HG02623 (cell line): ENCODE data around the gene FMN1.

Experiments used
- ATAC-seq: cut with Tn5 transposase; IDR thresholded peaks from one replicate; pipeline ENCODE4 v1.9.1; 2021; ENCODE audit warnings: moderate library complexity; ENCODE audit not compliant: unreplicated experiment

FMN1 gene, protein sequence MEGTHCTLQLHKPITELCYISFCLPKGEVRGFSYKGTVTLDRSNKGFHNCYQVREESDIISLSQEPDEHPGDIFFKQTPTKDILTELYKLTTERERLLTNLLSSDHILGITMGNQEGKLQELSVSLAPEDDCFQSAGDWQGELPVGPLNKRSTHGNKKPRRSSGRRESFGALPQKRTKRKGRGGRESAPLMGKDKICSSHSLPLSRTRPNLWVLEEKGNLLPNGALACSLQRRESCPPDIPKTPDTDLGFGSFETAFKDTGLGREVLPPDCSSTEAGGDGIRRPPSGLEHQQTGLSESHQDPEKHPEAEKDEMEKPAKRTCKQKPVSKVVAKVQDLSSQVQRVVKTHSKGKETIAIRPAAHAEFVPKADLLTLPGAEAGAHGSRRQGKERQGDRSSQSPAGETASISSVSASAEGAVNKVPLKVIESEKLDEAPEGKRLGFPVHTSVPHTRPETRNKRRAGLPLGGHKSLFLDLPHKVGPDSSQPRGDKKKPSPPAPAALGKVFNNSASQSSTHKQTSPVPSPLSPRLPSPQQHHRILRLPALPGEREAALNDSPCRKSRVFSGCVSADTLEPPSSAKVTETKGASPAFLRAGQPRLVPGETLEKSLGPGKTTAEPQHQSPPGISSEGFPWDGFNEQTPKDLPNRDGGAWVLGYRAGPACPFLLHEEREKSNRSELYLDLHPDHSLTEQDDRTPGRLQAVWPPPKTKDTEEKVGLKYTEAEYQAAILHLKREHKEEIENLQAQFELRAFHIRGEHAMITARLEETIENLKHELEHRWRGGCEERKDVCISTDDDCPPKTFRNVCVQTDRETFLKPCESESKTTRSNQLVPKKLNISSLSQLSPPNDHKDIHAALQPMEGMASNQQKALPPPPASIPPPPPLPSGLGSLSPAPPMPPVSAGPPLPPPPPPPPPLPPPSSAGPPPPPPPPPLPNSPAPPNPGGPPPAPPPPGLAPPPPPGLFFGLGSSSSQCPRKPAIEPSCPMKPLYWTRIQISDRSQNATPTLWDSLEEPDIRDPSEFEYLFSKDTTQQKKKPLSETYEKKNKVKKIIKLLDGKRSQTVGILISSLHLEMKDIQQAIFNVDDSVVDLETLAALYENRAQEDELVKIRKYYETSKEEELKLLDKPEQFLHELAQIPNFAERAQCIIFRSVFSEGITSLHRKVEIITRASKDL (N-terminal part only)

DNA sequence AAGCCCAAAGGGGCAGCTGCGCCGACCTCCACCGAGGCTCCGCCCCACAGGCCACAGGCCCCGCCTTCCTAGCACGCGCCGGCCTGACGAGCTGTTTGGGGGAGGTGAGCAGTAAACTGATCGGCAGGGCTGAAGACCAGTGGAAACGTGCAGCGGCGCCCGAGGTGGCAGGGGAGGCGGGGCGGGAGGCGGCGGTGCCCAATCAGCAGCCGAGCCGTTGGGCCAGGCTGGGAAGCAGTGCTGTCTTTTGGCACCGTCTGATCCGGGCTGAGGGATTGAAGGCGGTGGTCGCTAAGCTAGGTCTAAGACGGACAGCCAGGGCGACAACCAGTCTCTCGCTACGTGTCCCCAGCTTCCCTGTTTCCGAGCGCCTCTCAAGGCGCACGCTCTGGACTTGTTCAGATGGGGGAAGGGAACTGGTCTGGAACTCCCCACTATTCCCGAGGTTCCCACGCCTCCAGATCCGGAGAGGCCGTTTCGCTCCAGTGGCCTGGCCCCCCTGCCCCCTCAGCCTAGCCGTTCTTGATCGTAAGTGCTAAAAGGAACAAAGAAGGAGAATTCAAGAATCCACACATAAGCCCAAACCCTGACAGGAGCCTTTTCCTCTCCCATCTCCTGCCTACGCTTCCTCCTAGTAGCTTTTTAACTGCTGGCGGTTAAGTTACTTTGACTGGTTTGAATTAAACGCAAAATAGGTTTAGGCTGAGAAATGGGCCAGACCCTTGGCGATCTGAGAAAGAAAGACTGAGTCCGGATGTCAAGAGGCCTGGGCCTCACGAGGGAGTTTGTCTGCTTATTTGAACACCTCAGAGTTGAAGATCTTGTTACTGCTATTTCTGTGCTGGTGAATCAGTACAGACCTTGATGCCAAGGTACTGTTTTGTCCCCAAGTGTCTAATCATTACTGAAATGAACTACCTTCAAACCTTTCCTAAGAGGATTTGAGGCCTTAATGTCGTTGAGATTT lies at the start of gene FMN1:
TSS of gene FMN1 (minus strand) at position 11 of the 967 bp plus-strand sequence. CDS start 39,800 bp downstream, outside the sequence.
- peak; percentile 97 for ATAC-seq

DNA sequence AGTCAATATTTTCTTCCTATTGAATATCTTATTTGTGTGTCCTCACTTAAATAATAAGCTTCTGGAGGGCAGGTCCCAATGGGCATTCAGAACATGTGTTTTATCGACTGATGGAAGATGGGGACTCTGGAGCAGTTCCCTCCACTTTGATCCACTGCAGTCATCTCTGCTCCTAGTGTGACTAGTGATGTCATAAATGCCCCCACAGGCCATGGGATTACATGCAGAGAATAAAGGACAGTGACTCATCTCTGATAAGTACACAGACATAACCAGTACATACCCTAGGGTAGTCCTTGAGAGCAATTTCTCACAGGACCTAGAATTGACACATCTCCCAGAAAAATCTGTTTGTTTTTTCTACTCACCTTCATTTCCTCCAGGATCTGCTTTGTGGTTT lies 49.4 kb upstream of the FMN1 start:
- ATAC-seq = no peak

DNA sequence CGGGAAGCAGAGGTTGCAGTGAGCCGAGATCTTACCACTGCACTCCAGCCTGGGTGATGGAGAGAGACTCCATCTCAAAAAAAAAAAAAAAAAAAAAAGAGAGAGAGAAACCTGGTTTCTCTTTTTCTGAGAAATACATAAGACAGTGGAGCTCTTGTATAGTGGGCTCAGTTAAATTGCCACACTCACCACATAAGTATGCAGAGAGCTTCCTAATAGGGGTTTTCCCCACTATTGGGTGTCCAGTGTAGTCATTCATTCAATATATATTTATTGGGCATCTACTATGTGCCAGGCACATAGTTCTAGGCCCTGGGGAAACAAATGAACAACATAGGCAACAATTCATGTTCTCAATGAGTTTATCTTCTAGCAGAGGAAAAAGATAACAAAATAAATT lies 48.9 kb upstream of the FMN1 start:
- no peak for ATAC-seq

DNA sequence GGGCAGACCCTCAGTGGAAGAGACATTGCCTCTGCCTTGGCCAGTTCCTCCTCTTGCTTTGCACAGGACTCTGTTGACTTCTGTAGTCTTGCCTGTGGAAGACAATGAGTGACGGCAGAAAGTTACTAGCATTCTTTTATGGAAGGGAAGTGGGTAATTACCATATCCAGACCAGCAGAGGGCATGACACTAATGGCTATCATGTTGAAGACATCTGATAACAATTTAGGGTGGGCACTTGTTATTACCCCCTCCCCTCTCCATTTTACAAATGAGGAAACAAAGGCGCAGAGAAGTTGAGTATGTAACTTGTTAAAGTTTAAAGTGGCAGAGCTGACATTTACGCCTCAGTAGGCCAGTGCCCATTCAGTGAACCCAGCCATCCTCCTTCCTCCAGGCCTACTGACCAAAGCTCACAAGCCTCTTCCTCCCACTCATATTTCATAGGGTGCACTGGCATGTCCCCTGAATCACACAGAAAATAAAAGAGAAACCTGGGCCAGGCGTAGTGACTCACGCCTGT lies 48.2 kb upstream of the FMN1 start:
- ATAC-seq = no peak

DNA sequence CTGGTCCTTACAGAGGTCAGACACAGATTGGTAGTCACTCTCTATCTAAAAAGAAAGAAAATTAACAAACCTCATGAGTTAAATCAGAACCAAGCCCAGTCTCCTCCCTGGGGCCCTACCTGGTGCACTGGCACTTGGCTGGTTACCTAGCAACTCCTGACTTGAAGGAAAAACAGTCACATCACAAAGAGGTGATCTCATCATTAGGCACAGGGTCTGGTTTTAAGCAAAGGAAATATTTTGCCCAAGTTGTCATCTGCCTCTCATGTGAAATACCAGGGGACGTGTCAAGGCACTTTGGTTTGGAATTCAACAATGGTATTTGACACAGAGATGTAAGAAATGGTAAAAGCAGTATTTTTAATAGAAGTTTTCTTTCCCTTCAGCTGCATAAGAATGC lies 47.7 kb upstream of the FMN1 start:
- ATAC-seq = no peak

DNA sequence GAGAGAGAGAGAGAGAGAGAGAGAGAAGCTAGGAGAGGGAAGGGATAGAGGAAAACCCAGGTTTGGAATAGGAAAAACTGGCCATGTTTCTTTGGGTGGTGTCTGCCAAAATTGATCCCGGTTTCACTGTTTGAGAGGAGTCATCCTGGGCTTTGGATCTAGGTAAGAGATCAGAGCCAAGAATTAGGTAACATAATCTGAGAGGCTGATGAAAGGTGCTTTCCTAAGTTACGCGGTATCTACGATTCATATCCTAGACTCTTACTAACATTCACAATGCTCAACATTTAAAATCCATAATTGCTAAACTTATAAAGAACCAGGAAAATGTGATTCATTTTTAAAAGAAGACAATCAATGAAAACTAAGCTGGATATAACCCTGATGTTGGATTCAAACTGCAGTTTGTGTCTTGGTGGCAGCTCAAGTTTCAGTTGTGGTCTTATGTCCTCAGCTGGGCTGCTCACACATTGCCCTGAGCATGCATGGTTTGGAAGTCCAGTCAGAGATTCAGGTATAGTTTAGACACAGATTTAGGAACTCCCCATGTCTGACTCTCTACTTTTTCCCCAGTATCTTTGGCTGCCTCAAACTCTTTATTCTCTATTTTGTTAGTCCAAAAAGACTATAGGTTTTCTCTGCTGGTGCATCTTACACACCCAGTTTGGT lies 42.5 kb upstream of the FMN1 start:
- no peak for ATAC-seq

DNA sequence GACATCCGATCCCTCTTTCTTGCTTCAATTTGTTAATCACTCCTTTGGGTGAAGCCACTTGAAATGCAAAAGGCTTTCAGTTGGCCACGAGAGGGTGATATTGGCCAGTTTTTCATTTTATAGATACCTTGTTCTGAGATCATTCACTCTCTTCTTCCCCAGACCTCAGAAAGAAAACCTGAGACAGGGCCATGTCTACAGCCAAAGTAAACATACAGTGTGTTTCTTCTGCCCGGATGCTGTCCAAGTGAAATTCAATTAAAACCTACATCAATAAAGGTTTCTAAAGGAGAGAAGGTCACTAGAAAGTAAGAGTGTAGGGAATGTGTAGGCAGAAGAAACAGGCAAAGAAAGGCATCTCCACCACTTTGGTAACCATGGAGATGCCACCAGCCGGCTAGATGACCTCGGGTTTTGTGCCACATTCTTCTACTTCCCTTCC lies 39.5 kb upstream of the FMN1 start:
- ATAC-seq = no peak

DNA sequence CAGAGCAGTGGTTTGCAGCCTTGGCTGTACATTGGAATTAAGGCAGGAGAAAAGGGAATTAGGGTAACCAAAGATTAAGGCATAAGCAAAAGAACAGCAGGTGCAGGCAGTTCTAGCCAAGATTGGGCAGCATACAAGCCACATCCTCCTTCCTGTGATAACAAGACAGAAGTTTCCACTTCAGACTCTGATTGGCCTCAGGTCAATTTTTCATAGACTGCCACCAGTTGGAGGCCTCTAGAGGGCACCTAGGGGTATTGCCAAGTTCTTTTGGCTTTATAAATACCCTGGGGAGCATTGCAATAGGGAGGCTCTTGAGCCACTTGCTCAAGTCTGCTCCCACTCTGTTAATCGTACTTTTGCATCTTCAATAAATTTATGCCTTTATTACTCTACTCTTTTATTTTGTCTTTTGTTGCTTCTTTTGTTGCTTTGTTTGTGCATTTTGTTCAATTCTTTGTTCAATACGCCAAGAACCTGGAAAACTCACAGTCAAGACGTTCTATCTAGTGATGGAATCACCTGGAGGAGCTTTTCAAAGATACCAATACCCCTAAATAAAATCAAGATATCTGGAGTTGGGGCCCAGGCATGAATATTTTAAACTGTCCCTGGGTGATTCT lies 32.2 kb upstream of the FMN1 start:
- ATAC-seq = peak; percentile 87

DNA sequence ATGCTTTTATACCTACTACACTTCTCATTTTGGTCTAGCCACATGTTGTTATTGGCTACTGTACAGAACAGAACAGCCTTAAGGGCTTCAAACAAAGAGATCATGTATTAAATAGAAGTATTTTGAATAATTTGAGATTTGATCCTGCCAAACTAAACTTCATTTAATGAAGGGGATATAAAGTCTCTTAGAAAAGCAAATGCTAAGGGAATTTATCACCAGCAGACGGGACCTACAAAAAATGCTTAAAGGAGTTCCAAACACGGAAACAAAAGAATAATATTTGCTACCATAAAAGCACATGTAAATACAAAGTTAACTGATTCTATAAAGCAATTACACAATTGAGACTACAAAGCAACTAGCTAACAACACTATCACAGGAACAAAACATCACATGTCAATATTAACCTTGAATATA lies 23.6 kb upstream of the FMN1 start:
- no peak for ATAC-seq

DNA sequence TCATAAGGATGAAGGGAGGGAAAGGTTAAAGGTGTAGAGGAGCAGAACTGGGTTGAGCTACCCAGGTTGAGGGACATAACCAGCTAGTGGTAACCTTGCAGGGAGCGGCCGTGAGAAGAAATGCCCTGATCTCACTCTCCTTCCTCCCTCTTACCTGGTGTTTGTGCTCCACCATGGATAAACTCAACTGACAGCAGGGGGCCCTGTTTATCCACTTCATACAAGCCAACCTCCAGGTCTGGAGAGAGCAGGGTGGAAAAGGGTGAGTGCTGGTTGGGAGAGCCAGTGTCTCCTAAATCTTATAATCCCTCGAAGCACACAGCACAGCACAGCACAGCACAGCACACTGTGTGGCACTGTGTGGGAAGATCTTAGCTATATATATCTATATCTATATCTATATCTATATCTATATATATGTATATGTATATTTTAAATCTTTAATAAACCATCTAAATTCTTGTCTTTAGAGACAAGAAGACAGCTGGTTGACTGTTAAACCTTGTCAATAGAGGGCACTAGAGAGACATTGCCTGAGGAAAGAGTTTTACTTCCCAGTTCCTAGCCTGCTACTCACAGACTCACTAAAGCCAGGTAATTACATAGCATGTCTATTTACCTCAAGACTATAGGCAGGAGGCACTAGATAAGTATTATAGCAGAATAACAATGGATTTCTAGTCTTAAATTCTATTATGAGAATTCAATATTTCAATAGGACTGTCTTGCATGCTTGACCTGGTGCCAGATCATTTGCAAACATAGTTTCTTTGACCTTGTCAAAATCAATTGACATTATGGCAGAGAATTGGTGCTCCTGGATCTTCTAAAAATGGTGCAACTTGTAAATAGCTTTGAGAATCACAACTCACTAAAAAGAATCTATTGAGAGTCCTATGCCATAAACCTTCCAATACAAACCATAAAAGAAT lies 21.7 kb upstream of the FMN1 start:
- no peak for ATAC-seq

DNA sequence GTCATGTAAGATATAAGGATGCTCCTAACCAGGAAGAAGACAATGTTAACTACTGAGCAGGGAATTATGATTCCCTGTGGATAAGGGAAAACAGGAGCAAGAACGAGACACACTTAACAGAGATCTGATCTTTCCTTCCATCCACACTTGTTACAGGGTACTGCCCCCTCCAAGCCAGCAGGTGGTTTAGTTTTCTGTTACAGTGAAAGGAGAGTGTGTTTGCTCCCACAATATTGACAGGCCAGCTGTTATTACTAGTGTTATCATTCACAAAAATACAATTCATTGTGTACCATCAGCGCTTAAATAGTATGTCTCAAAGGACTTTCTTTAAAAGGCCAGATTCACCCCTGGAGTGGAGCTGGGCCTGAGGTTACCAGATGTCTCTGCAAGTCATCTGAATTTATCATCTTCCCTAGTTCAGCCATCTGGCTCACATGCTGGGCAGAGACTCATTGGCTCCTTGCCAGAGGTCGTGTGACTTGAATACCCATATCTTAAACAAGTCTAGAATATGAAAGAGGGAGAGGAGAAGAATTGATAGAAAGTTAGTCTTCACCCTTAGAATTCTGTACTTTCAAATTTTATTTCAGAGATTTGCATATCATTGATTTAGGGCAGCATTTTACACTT lies 16.8 kb upstream of the FMN1 start:
- no peak for ATAC-seq

DNA sequence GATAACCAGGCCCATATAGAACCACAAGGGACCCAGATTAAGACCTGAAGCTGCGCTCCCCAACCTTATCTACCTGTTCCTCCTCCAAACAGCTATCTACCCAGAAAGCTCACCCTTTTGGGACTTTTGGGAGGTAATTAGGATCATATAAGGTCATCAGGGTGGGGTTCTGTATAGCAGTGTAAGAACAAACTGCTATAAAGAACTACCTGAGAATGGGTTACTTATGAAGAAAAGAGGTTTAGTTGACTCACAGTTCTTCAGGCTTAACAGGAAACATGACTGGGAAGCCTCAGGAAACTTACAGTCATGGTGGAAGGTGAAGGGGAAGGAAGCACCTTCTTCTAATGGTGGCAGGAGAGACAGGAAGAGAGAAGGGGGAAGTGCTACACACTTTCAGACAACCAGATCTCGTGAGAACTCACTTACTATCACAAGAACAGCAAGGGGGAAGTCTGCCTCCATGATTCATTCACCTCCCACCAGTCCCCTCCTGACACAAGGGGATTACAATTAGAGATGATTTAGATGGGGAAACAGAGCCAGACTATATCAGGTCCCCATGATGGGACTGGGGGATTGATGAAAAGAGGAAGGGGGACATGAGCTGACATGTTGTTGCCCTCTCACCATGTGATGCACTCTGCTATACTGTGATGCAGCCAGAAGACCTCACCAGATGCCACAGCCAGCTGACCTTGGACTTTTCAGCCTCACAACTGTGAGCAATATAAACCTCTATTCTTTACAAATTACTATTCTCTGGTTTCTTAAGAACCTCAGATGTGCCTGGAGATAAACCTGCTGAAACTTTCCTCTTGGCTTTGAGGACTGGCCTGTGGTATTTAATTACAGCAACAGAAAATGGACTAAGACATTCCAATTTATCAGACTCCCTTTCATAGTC lies 15.3 kb upstream of the FMN1 start:
- ATAC-seq = no peak

DNA sequence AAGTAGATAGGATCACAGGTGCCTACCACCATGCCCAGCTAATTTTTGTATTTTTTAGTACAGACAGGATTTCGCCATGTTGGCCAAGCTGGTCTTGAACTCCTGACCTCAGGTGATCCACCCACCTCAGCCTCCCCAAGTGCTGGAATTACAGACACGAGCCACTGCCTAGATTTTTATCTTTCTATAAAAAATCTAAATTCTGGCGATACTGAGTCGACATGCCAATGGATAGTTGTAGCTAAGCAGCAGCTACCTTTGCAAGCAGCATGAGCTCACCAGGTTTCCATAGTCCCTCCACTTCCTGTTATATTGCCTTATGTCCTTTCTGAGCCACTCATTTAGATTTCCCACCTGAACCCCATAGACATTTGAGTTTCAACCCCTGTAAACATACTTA lies 13.1 kb upstream of the FMN1 start:
- no peak for ATAC-seq

DNA sequence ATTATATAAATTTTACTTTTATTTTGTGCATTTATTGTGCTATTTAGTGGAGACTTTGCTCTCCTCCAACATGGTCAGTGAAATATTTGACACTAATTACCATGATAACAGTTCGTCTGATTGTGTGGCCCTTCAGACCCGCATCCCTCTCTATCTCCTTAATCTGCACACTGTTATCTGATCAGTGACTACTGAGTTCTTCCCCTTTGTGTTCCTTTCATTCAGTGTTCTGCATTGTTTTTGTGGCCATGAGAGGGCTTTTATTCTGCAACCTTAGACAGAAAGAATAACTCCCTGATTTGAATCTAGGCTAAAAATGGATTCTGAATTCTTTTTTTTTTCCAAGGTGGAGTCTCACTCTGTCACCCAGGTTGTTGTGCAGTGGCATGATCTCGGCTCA lies 11.9 kb upstream of the FMN1 start:
- ATAC-seq = no peak

DNA sequence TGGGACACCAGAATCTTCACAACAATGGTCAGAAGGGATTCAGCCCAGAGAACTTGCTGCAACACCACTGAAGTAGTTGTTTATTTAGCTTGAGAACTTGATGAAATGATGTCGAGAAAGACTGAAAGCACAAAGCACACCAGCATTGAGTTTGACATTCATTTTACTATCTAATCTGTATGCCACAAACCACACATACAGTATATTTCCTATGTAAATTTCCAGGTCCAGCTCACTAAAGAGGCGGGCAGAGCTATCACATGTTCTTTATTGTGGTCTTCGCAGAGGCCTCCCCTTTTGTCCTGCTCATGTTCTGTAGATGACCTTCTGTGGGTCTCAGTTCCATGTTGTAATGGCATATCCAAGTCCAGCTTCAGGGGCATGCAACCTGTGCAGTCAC lies 10.4 kb upstream of the FMN1 start:
- no peak for ATAC-seq

DNA sequence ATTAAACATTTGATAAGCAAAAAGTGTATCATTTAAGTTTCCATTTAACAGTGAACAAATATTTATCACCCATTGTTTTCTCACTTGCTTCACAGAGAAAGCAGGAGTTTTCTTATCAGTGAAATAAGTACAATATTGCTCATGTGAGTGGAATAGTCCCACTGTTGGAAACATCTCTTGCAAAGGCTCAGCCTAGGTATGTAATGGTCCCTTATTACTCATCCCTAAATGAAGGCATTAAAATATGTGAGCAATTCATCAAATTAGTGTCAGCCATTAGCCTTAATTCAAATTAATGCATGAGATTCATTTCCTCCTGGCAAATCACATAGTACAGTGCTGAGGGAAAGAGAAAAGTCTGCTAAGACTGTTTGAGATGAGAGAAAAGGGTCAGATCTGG lies 9.6 kb upstream of the FMN1 start:
- no peak for ATAC-seq
